ENCODE measurements around the gene ATRN. TPM values are rescaled to one million over a fixed set of nuclear protein-coding genes. Genes with fewer than 3 reads are reported as not detected.

ATRN gene
- total RNA-seq, 2 donors from 2014 or later: 13.5 to 13.8 TPM

DNA sequence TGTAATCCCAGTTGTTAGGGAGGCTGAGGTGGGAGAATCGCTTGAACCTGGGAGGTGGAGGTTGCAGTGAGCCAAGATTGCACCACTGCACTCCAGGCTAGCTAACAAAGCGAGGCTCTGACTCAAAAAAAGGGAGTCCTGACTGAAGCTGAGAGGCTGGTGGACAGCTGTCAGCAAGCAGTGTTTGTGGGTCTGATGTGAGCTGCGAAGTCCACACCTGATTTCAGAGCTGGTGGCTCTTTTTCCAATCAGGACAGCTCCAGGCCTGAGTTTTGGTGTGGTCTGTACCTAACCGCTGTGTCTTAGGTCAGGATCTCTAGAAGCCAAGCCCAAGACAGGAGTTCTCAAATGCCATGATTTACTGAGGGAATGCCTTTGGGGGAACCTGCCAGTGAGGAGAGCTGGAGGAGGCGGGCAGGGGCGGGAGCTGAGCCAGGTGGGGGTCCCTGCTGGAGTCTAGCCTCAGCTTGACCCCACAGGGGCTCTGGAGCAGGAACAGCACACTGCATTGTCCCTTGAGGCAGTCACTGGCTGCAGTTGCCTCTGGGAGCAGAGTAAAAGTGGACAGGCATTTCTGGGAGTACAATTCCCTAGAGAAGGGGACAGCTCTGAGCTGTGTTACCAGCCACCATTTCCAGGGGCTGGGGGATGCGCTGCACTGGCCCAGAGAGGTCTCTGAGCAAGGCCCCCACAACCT, 187.3 kb downstream of the ATRN start:
- Mint-ChIP-seq H3K27me3 (peaks cover 42% of the 10 kb centered on the region), H3K36me3 (ENCODE audit: low read depth) (peaks cover 2% of the 10 kb centered on the region), H3K4me1 (peaks cover 11% of the 10 kb centered on the region), H3K4me3 (no peak overlapping the region), H3K27ac (no peak overlapping the region)
- H3K9me3 ChIP-seq (ENCODE audit: control insufficient read depth, low read length, poor library complexity, severe bottlenecking): no peaks in the 10 kb centered on the region
- DNase-seq (no peak), ATAC-seq (no peak)

DNA sequence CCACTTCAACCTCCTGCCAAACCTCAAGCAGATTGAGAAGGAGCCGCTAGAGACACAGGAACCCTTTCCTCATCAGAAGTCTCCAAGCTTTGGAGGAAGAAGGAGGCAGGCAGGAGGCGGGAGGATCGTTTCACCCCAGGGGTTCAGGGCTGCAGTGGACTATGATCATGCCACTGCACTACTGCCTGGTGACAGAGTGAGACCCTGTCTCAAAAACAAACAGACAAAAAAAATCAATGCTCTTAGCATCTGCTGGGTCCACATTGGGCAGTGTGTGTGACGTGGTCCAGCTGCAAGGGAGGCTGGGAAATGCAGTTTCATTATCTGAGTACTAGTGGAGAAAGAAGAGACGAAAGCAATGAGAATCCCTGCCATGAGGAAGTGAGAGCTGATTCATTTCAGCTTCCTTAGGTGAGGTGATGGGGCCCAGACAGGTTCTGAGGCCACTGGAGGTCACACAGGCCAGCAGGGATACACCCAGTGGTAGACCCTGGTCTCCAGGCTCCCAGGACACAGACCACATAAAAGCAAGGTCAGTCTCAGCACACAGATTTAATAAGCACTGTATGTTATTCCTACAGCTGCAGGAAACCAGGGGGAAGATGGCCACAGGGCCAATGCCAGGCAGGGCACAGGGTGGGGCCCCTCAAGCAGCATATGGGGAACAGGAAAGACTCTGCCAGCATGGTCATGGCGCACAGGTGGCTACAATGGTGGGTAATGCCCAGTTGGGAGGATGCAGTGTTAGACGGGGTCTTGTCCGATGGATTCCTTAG, 188.1 kb downstream of the ATRN start:
- no peaks in the 10 kb centered on the region for H3K9me3 ChIP-seq (ENCODE audit: control insufficient read depth, low read length, poor library complexity, severe bottlenecking)
- Mint-ChIP-seq H3K27ac (no peak overlapping the region), H3K4me3 (peak overlapping the region; percentile 21), H3K4me1 (peaks cover 13% of the 10 kb centered on the region), H3K27me3 (peaks cover 45% of the 10 kb centered on the region), H3K36me3 (ENCODE audit: low read depth) (peaks cover 2% of the 10 kb centered on the region)
- ATAC-seq (peak; percentile 32), DNase-seq (no peak)

DNA sequence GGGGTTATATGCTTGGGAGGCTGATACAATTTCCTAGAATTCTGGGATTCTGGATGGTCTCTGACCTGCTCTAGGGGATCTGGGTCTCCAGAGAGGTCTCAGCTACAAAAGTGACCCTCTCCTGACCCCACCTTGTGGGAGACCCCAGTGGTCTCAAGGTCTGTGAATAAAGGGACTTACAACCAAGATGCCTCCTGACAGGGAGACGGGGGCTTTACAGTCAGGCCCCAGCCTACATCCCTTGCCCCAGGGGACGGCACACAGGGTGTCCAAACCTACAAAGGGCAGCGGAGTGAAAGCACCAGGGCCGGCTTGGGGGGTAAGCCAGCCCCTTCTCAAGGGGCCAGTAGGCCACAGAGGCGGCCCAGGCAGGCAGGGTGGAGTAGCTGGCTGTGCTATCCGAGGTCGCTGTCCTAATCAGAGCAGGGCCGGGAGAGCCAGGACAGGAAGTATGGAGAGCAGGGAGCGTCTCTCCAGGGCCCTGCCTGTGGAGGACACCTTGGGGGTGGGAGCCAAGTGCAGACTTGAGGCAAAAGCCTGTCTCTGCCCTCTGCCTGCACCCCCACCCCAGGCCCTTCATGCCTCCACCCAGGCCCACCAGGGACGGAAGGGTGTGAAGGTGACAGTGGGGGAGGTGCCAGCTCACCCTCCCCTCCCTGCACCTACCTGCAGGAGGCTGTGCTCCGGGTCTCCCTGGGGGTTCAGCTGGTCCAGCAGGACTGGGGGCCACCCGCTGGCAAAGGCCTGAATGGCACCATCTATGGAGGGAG, 188.9 kb downstream of the ATRN start:
- Mint-ChIP-seq H3K27ac (no peak overlapping the region), H3K4me3 (peak overlapping the region; percentile 39), H3K36me3 (ENCODE audit: low read depth) (no peaks in the 10 kb centered on the region), H3K27me3 (peaks cover 50% of the 10 kb centered on the region), H3K4me1 (peaks cover 15% of the 10 kb centered on the region)
- ATAC-seq (no peak), DNase-seq (no peak)
- no peaks in the 10 kb centered on the region for H3K9me3 ChIP-seq (ENCODE audit: control insufficient read depth, low read length, poor library complexity, severe bottlenecking)

DNA sequence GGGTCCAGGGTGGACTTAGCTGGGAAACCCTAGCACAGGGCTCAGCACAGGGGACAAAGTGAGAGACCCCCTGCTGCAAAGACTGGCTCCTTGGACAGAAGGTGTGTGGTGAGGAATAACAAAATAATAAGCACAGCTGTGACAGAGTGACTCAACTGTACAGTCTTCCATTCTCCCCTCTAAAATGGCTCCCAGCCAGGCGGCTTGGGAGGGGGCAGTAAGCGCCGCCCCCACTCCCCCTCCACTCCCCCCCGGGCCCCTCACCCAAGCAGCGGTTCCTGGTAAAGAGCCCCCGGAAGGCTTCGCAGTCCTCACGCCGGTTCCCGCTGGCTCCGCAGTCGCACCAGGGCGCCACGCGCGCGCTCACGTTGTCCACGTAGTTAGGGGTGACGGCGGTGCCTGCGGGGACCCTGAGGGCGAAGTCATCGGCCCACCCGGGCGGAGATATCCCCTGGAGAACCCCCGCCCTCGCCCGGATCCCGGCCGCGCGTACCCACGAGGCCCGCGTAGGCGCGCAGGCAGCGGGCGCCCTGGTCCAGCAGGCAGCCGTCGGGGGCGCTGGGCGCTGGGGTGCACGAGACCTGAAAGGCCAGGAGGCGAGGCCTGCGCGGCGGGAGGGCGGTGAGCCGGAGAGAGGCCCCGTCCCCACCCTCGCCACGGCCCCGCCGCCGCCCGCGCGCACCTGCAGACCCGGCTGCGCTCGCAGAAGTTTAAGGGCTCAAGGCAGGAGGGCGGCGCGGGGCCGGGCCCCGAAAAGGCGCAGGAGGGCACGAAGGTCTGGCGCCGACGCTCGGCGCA, 189.6 kb downstream of the ATRN start:
- H3K27me3 Mint-ChIP-seq: peaks cover 50% of the 10 kb centered on the region

DNA sequence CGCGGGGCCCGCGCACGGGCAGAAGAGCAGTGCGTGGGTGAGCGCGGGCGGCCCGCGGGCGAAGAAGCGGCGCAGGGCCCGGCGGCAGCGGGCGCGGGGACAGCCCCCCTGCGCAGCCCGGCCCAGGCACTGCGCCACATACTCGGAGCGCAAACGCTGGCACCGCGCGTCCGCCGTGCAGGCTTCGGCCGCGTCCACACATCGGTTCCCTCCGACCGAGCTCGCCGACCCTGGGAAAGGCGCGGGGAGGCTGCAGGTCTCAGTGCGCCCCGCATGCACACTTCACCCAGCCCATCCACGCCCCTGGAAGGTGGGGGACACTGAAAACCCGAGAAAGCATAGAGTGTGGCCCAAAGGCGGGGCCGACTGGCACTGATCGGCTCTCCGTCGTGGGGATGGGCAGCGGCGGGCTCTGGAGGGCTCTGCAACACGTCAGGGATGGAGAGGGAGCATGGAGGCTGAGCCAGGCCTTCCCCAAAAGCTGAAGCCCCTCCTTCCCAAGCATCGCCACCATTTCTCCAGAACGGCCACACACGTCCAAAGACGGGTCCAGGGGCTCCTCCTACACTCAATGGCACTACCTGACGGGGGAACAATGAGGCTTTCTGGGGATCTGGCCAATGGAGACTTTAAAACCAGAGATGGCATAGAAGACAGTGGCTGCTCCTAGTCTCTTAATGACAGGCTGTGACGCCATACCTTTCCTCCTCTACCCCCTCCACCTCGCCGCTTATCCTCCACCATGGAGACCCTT, 190.4 kb downstream of the ATRN start:
- no peak overlapping the region for H3K27ac Mint-ChIP-seq
- peak overlapping the region; percentile 12 for H3K4me3 Mint-ChIP-seq
- H3K4me1 Mint-ChIP-seq: peaks cover 19% of the 10 kb centered on the region
- DNase-seq (no peak), ATAC-seq (no peak)
- H3K9me3 ChIP-seq (ENCODE audit: control insufficient read depth, low read length, poor library complexity, severe bottlenecking): no peaks in the 10 kb centered on the region
- H3K36me3 Mint-ChIP-seq (ENCODE audit: low read depth): no peaks in the 10 kb centered on the region
- peaks cover 50% of the 10 kb centered on the region for H3K27me3 Mint-ChIP-seq

More for the DNA sequence above, 189.6 kb downstream of the ATRN start:
- H3K9me3 ChIP-seq (ENCODE audit: control insufficient read depth, low read length, poor library complexity, severe bottlenecking): no peaks in the 10 kb centered on the region
- DNase-seq: no peak
- Mint-ChIP-seq H3K27ac (no peak overlapping the region), H3K4me1 (peaks cover 15% of the 10 kb centered on the region), H3K4me3 (no peak overlapping the region), H3K36me3 (ENCODE audit: low read depth) (no peaks in the 10 kb centered on the region)
- ATAC-seq: no peak

DNA sequence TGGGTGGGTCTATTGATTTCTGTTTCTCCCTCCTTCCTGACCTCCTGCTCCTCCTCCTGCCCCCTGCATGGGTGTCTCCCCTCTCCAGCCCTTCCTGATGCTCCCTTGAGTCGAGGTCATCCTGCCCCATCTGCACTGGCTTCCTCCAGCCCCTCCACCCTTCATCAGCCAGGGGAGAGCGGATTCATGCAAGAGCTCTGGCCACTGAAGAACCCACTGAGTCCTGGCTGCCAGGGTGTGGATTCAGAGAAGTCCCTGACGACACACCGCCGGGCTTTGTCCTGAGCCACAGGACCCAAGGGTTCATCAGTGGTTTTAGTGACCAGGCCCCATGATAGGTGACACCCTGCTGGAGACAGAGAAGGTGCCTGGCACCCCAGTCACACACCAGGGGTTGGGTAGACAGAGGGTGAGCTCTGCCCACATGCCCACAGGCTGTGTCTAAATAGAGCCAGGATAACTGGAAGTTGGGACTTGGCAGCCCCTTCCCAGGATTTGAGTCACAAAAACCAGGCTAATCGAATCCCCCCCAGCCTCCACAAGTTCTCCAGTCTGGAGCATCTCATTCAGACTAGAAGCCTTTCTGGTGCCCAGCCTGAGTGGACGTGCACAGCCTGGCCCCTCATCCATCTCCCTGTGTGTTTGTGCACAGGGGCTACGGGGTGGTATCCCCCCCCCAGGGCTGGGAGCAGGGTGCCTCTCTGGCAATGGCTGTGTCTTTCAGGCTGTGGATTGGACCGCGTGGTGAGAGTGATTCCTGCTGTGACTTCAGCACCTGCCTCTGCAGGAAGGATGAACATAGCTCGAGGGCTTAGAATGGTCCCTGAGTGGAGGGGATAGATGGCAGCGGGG, 191.2 kb downstream of the ATRN start:
- Mint-ChIP-seq H3K36me3 (ENCODE audit: low read depth) (no peaks in the 10 kb centered on the region), H3K27me3 (peaks cover 48% of the 10 kb centered on the region), H3K4me1 (peaks cover 23% of the 10 kb centered on the region), H3K27ac (no peak overlapping the region), H3K4me3 (peak overlapping the region; percentile 12)
- ATAC-seq (no peak), DNase-seq (no peak)
- H3K9me3 ChIP-seq (ENCODE audit: control insufficient read depth, low read length, poor library complexity, severe bottlenecking): no peaks in the 10 kb centered on the region

DNA sequence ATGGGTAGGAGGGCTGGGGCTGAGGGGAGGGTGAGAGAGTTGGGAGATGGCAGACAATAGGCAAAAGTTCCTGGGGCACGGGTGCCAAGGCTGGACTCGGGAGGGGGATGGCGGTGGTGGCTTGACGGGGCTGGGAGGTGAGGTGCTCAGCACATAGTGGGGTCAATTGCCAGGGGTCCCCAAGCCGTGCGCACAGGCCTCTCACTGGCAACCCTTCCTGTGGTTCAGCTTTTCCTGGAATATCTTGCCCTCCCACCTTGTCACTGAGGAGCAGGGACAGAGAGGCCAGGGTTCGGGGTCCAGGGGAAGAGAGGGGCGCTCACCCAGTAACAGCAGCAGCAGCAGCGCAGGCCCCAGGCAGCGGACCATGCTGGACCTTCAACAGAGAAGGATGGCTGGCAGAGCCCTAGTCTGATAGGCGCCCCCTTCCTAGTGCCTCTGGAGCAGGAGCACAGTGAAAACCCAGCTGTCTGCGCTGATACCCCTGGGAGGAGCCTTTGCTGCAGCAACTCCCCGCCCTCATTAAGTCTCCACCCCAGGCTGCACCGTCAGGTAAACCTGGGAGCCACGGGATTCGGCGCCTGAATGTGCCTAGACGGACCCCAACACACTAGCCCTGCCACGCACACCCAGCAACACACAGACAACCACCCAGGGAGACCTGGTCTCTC, 192.3 kb downstream of the ATRN start, which contains the start of gene GFRA4:
Gene GFRA4 (minus strand): TSS at position 369 of the 671 bp plus-strand sequence. CDS start 0 bp downstream, at position 369.
- H3K4me3 Mint-ChIP-seq: no peak within 1 kb of the TSS
- peaks cover 27% of the 10 kb centered on the region for H3K4me1 Mint-ChIP-seq
- peaks cover 40% of the 10 kb centered on the region for H3K27me3 Mint-ChIP-seq

DNA sequence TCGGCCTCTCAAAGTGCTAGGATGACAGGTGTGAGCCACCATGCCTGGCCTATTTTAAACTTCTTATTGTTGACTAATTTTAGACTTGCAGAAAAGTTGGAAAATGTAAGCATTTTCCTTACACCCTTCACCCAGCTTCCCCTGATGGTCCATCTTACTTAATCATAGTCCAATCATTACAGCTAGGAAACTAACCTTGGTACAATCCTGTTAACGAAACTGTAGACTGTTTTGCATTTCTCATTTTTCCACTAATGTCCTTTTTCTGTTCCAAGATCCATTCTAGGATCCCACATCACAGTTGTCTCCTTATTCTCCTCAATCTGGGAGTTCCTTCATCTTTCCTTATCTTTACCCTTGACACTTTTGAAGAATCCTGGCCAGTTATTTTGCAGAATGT, 193.0 kb downstream of the ATRN start:
- DNase-seq: no peak
- Mint-ChIP-seq H3K27me3 (peaks cover 36% of the 10 kb centered on the region), H3K36me3 (ENCODE audit: low read depth) (no peaks in the 10 kb centered on the region), H3K4me1 (peaks cover 25% of the 10 kb centered on the region), H3K27ac (no peak overlapping the region), H3K4me3 (no peak overlapping the region)
- H3K9me3 ChIP-seq (ENCODE audit: control insufficient read depth, low read length, poor library complexity, severe bottlenecking): no peaks in the 10 kb centered on the region
- ATAC-seq: no peak

More for the DNA sequence above, 192.3 kb downstream of the ATRN start, which contains the start of gene GFRA4:
- H3K9me3 ChIP-seq (ENCODE audit: control insufficient read depth, low read length, poor library complexity, severe bottlenecking): no peaks in the 10 kb centered on the region
- ATAC-seq: no peak
- no peak within 1 kb of the TSS for H3K27ac Mint-ChIP-seq
- DNase-seq: no peak
- H3K36me3 Mint-ChIP-seq (ENCODE audit: low read depth): no peaks in the 10 kb centered on the region

DNA sequence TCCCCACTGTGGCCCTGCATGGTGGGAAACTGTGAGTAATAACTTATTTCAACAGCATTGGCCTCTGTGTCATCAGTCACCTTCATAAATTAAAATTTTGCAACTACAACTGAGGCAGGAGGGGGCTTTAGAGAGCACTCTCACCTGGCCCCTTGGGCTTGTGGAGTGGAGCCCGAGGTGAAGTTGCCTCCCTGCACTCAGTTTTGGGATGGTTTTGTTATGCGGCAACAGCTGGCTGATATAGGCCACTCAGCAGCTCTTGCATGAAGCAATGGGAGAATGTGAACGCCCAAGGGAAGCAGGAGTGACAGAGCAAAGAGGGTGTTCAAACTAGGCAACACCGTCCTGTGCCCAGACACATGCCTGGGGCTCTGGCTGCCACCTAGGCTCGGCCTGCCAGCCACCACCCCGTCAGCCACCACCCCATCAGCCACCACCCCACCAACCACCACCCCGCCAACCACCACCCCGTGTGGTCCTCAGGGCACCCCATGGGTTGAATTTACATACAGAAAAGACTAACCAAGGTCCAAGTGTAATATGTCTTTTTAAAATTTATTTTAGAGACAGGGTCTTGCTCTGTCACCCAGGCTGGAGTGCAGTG, 196.7 kb downstream of the ATRN start:
- Mint-ChIP-seq H3K27ac (no peak overlapping the region), H3K4me1 (peaks cover 23% of the 10 kb centered on the region)

DNA sequence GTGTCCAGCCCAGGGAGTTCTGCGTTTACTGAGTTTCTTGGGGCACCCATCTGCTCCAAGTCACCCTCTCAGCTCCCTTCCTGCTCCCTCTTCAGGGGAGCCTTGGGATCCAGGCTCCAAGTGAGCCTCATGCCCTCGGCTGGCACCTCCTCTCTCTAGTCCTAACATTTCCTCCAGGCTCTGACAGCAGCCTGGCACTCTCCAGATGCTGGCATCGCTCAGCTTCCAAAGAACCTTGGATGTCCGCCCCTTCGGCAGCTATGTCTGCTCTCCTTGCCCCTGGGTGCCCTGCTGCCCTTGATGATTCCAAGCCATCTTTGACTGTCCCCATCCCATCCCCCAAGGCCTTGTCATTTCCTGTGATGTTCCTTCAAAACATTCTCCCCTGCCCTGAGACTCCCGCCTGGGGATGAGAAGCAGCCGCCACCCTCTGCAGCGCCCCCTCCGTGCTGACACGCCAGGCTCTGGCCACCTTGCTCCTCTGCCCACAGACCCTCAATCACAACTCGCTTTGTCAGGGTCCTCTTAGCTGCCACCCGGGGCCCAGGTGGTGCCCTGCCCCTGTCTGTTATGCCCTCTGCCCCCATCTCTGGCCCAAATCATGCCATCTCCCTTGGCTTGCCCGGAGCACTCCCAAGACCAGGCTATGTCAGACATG, 199.0 kb downstream of the ATRN start:
- H3K4me3 Mint-ChIP-seq: no peak overlapping the region
- ATAC-seq: no peak
- no peak overlapping the region for H3K27ac Mint-ChIP-seq
- no peak for DNase-seq
- H3K36me3 Mint-ChIP-seq (ENCODE audit: low read depth): peaks cover 3% of the 10 kb centered on the region
- H3K27me3 Mint-ChIP-seq: peaks cover 40% of the 10 kb centered on the region
- no peaks in the 10 kb centered on the region for H3K9me3 ChIP-seq (ENCODE audit: control insufficient read depth, low read length, poor library complexity, severe bottlenecking)
- peaks cover 18% of the 10 kb centered on the region for H3K4me1 Mint-ChIP-seq

More for the DNA sequence above, 196.7 kb downstream of the ATRN start:
- ATAC-seq: no peak
- peaks cover 40% of the 10 kb centered on the region for H3K27me3 Mint-ChIP-seq
- DNase-seq: no peak
- peak overlapping the region; percentile 19 for H3K4me3 Mint-ChIP-seq
- peaks cover 3% of the 10 kb centered on the region for H3K36me3 Mint-ChIP-seq (ENCODE audit: low read depth)
- H3K9me3 ChIP-seq (ENCODE audit: control insufficient read depth, low read length, poor library complexity, severe bottlenecking): no peaks in the 10 kb centered on the region
